ENCODE results near the gene LDLRAD3. TPM values are rescaled to one million over a fixed set of nuclear protein-coding genes. Genes with fewer than 3 reads are reported as not detected.

LDLRAD3 gene
- total RNA-seq, 1 donor = 3.9 TPM

DNA sequence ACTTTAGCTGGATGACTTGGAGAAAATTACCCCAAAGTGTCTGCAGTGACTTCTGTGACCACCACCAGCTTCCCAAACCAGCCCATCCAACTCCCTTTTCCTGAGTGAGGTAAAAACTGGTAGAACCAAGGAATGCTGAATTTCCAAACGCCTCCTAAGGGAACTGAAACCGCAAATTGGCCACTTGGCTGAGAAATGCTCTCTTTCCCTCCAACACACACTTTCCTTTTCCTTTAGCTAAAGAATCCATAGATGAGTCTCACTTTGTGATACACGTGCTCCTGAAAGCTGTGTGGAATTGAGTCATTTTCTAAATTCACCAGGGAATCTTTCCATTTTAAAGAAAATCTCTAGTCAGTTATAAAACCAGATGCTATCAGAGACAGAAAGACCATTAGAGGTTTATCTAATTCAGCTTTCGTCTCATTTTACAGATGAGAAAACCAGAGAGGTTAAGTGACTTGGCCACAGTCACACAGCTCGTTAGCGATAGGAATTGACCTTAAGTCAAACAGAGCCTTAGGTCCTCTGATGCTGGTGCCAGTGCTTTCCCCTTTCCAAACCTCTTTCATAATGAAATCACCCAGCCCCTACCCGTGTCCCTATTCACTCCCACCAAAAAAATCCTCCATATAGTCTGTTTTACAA lies 208.2 kb downstream of the LDLRAD3 start:
- TF ChIP-seq, protein P1, sequence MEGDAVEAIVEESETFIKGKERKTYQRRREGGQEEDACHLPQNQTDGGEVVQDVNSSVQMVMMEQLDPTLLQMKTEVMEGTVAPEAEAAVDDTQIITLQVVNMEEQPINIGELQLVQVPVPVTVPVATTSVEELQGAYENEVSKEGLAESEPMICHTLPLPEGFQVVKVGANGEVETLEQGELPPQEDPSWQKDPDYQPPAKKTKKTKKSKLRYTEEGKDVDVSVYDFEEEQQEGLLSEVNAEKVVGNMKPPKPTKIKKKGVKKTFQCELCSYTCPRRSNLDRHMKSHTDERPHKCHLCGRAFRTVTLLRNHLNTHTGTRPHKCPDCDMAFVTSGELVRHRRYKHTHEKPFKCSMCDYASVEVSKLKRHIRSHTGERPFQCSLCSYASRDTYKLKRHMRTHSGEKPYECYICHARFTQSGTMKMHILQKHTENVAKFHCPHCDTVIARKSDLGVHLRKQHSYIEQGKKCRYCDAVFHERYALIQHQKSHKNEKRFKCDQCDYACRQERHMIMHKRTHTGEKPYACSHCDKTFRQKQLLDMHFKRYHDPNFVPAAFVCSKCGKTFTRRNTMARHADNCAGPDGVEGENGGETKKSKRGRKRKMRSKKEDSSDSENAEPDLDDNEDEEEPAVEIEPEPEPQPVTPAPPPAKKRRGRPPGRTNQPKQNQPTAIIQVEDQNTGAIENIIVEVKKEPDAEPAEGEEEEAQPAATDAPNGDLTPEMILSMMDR (IDR thresholded peaks at IDR 0.05; ENCODE audit: insufficient read depth, low read depth, low read length) = no peak
- DNase-seq (ENCODE audit: low read depth) = no peak
- H3K4me3 ChIP-seq (ENCODE audit: low read depth, low read length) = no peak overlapping the region

DNA sequence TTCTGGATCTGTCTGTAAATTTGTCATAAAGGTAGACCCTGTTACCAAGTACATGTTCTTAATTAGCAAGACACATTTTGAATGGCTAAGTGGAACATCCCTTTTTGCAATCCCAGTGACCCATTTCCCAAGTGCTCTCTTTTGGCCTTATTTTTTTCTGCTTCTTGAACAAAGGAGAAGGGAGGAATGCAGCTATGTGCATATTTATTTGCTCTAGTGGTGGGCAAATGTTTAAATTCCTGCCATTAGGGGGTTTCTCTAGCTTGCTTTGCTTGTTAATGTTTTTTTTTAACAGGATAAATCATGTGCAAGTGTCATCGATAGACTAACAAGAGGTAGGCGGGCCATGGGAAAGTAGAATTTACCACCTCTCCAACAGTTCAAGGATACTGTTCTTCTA lies 209.7 kb downstream of the LDLRAD3 start:
- TF ChIP-seq, protein P1 (IDR thresholded peaks at IDR 0.05; ENCODE audit: insufficient read depth, low read depth, low read length) = peak; percentile 4
- H3K4me3 ChIP-seq (ENCODE audit: low read depth, low read length) = no peak overlapping the region
- no peak for DNase-seq (ENCODE audit: low read depth)

DNA sequence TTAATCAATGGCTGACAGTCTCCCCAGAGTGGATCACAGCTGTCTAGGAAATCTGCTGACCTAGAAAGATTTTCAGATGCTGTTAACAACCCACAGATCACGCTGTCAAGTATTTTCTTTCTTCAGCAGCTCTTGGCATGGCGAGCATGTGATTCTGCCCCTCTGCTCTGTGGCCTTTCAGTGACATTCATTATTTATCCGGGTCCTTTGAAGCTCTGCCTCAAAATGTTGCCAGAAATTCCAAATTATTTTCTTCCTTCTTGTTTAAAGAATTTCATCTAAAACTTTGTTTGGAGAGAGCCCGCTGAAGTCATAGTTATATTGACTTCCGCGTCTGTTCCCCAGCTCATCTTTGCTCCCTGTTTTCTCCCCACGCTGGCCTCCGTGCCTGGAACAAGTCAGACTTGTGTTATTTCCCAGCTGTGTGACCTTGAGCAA lies 211.3 kb downstream of the LDLRAD3 start:
- no peak overlapping the region for H3K4me3 ChIP-seq (ENCODE audit: low read depth, low read length)
- DNase-seq (ENCODE audit: low read depth) = peak; percentile 25
- TF ChIP-seq, protein P1 (IDR thresholded peaks at IDR 0.05; ENCODE audit: insufficient read depth, low read depth, low read length) = no peak

DNA sequence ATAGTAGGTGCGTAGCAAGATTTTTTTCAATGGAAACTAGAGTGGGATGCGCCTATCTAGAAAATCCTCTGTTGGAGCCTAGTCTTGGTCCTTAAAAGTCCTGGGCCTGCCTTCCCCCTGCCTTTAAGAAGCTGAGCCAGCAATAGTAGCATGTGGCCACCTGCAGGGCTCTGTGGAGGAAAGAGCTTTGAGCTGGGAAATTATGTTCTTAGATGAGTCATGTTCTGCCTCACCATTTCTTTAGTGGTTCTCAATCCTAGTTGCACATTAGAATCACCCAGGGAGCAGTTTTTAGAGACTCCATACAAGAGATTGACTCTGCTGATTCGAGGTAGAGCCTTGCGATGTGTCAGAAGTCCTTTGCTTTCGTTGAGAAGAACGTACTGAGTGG lies 211.9 kb downstream of the LDLRAD3 start:
- no peak for DNase-seq (ENCODE audit: low read depth)
- H3K4me3 ChIP-seq (ENCODE audit: low read depth, low read length) = no peak overlapping the region
- TF ChIP-seq, protein P1 (IDR thresholded peaks at IDR 0.05; ENCODE audit: insufficient read depth, low read depth, low read length) = no peak

DNA sequence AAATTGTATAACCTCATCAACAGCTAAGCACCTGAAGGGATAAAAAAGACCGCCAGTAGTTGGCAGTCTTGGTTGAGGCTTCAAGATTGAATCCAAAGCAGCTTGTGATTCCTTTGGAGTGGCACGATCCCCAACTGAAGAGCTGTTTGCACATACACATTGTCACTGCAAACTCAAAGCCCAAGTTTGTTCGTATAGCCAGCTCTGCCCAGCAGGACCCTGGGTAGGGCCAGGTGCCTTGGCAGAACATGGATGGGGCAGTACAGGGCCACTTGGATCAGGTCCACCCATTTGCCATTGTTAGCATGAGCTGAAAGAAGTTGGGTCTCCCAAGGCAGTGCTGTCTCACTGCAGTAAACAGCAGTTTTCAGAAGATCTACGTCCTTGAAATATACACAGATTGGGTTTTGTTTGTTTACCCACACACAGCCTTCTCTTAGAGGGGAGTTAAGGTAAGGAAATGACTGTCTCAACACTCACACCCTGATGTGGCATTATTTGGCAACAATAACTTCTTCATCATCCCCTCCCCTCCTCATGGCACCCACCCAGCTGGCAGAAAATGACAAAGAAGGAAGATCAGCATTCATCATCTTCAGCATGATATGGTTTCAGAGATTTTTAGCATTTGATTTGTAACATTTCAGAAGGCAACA lies 212.4 kb downstream of the LDLRAD3 start:
- no peak for DNase-seq (ENCODE audit: low read depth)
- TF ChIP-seq, protein P1 (IDR thresholded peaks at IDR 0.05; ENCODE audit: insufficient read depth, low read depth, low read length) = no peak
- no peak overlapping the region for H3K4me3 ChIP-seq (ENCODE audit: low read depth, low read length)

DNA sequence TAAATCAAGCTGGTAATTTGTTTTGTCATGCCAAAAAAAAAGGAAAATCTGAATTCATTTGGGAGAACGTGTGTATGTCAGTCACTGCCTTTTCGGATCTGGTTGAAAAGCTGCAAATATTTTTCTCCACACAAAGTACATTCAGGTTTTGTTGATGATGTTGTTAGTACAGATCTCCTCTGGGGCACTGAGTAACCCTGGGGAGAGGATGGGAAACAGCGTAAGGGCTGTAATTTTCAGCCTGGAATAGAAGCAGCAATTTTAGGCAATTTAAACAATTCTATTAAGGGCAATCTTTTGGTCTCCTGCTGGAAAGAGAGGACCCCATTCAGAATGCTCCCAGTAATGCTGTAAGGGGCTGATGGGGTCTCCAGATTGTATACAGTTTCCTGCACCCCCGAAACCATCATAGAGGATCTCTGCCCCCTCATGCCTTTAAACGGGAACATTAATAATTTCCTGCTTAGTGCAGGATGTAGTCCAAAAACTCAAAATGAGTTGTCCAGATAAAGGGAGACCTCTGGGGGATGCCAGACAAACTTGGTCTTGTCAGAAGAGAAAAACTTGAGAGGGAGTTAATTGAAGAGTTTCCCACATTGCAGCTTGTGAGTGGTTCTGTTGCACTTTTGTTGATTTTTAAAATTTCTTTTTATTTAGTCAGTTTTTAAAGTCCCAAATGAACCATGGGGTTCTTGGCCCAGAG lies 213.1 kb downstream of the LDLRAD3 start:
- H3K4me3 ChIP-seq (ENCODE audit: low read depth, low read length) = no peak overlapping the region
- TF ChIP-seq, protein P1 (IDR thresholded peaks at IDR 0.05; ENCODE audit: insufficient read depth, low read depth, low read length) = no peak
- DNase-seq (ENCODE audit: low read depth) = no peak

Data from fibroblast of villous mesenchyme (primary cell).